SK-N-DZ (cell line): ENCODE results near the gene LRRC36.
"Not testable (repeated sequence)": the region's sequence is repeated elsewhere in the genome, so short reads cannot be mapped to it uniquely, and the experiment has no call there.

ENCODE experiments used
- DNase-seq: peaks from one replicate; pipeline ENCODE4 v3.0.0-alpha.2; 2015; ENCODE audit warnings: low spot score

The LRRC36 gene

DNA sequence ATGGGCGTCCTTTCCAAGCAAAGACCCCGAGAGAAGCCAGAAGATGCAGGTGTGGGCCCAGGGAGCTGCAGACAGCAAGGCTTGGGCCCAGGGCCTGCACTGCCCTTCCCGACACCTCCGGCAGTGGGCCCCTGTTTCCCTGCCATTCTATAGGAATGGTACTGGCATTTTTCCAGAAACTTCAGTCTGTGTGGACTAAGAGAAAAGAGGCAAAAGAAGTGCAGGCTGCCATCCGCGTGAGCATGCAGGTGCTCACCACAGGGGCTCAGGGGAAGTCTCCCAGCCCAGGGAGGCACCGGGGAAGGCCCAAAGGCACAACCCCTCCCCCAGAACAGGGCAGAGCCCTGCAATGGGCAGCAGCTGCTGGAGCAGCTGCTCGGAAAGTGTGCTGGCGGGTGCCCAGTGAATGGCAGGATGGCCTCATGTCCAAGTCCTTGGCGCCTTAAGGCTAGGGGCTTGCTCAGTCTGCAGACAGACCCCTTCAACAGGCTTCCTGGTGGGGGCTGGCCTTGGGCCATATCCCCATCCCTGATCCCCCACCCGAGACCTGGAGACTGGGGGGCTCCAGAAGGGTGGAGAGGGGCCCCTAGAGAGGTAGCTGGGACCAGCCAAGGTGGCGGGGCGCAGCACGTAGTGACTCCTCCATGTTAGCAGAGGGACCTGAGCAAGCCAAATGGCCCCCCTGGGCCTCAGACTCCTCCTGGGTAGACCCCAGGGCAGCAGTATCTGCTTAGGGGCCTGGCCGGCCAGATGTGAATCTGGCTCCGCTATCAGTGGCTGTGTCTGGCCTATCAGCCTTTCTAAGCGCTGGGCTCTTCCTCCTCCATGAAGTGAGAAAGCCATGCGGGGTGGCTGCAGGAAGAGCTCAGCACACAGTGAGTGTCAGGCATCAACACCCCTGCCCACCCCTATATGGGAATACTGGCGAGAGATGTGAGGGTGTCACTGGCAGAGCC, 73.4 kb downstream of the LRRC36 start:
- peak; percentile 39 for DNase-seq

DNA sequence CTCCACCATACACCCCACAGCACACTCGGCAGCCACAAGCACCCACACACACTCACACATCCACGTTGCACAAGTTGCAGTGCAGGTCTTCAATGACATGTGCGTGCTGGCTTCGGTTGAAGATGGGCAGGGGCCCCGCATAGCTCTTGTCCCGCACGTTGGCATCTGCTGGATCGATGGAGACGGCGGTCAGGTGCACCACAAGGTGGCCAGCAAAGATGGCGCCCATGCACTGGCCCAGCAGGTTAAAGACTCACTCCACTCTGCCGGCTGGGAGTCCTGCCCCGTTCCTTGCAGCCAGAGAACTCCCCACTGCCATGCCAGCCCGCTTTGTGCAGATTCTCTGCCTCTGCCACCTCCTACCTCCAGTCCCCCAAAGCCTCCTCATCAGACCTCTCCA, 74.3 kb downstream of the LRRC36 start:
- no peak for DNase-seq

DNA sequence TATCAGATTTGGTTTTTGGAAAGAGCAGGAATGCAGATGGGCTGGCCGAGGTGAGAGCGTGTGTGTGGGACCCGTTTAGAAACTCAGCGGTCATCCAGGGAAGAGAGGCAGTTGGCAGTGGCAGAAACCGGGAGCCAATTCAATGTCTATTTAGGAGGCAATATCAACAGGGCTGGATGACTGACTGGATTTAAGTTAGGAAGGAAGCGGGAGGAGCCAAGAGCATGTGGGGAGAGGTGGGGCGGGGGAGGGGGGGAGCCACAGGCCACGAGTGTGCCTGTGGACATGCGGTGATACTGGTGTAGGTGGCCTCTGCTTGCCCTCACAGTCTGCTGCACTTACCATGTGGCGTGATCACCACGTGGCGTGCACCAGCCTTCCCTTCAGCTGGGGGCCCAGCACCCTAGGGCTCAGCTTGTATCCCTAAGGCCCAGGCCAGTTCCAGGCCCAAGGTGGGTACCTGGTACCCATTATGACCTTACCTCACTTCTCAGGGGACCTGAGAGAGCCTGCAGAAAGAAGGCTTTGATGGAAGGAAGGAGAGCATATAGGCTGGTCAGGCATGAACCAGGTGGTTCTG, 77.5 kb downstream of the LRRC36 start:
- DNase-seq, result no peak

DNA sequence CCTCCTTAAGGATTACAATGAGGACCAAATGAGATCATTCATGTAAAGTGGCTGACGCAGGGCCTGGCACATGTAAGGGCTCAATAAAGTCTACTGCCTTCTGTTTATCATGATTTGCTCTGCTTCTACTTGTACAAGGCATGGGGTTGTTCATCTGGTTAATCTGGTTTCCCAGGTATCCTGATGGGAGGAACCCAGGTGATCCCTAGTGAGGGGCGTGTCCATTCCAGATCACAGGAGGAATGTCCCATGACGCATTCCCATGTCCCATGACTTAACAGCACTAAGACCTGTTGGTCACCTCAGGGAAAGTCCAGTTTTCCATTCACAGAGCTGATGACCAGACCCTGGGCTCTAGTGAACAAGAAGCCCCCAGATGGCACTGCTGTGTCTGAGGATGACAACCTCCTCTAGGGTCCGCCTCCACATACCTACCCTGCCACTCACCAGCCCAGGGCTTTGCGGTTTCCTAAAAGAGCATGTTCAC, 78.2 kb downstream of the LRRC36 start:
- DNase-seq, result no peak

DNA sequence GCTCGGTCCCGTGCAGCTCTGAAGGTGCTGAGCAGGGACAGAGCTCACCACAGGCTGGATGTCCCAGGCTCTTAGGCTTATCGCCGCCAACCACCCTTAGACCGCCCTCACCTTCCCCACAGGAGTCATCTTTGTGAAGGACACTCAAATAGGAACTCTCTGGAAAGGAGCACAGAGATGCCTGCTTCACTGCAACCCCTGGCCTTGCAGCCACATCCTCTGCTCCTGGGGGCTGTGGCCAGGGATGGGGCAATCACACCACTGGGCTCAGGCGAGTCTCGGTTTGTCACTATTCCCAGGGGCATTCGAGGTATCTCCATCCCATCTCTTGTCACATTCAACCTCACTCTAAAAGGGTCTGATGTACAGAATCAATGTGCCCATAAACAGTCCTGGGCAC, 78.7 kb downstream of the LRRC36 start:
- no peak for DNase-seq

DNA sequence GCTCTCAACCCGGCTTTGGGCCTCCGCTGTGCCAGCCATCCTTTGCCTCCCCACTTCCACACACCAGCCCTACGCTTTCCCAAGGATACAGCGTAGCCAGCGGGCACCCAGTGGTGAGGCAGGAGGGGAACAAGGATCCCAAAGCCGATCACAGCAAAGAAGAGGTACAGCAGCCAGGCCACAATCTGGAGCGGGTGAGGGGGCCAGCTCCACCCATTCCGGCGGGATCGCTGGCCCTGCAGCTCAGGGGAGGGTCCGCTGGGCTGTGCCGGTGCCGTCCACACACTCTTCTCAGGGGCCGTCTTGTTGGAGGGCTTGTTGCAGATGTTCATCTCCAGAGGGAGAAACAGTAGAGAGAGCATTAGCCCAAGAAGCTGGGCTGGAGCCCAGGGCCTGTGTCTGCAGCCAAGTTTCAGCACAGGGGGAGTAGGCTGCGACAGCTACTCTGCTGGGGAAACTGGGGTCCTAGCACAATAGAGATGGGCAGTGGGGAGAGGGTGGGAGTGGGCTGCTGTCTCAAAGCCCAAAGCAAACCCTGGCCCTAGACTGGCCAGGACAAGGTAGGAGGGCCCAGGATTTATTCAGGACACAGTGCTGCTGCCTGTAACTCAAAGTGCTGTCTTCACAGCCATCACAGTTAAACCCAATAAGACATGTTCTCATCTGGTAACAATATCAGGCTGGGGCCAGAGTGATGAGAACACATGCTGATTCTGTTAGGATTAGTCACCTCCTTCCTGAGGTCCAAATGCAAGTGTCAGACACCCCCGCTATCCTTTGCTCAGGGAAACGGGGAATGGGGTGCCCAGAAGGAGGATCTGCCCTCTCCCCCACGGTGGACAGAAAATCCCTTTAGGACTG, 79.7 kb downstream of the LRRC36 start:
- DNase-seq, result no peak

DNA sequence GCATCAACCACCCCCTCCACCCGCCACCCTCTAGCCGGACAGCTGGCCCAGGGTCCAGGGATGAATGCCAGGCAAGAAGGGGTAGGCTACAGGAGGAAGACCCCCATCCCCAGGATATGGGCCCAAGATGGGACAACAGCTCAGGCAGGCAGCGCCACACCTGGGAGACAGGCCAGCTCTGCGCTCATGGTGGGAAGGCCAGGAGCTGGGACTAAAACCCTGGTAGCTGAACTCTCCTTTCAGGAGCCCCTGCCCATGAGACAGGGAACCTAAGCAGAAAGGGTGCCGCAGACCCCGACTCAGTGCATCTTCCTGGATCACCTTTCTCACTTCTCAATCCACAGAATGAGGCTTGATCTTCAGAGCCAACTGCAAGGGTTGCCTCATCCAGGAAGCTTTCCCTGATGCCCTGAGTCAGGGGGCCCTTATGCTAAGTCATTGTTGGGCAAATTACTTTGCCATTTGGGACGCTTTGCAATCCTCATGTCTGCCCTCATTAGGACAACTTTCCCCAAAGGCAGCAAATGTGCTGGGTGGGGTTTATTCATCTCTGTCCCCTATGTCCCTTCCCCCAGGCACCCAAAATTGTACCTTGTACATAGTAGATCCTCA, 80.7 kb downstream of the LRRC36 start:
- DNase-seq, result no peak

DNA sequence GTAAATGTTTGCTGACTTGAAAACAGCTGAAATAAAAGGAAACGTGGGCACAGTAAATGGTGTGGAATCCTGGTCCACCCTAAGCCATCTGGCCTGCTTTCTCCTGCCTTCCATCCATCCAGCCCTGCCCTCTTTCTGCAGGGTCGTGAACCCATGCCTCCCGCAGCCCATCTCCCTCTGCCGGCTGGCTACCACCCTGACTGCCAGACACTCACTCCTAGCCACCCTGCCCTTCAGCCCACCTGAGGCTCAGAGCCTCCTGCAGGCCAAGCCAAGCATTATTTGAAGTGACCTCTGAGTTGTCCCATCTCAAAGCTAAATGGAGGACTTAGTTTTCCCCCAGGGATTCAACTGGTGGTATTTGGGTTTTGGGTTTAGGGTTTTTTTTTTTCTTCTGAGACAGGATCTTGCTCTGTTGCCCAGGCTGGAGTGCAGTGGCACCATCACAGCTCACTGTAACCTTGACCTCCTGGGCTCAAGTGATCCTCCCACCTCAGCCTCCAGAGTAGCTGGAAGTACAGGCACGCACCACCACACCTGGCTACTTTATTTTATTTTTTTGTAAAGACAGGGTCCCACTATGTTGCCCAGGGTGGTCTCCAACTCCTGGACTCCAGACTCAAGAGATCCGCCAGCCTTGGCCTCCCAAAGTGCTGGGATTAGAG, 81.3 kb downstream of the LRRC36 start:
- no peak for DNase-seq

DNA sequence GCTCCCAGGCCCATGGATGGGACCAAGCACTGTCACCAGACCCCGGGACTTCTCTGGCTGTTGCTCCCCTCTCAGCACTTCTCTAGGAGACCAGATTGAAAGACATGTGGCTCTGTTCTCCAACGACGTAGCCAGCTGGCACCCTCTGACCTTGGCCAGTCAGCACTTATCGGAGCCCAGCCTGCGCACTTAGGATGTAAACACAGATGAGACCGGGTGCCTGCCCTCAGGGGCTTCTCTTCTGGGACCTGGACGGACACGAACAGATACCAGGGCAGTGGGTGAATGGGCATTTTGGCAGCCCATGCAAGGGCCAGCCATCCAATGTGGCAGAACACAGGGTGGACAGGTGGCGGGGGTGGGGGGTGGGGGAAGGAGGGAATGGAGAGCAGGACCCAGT, 83.0 kb downstream of the LRRC36 start:
- DNase-seq, result no peak

DNA sequence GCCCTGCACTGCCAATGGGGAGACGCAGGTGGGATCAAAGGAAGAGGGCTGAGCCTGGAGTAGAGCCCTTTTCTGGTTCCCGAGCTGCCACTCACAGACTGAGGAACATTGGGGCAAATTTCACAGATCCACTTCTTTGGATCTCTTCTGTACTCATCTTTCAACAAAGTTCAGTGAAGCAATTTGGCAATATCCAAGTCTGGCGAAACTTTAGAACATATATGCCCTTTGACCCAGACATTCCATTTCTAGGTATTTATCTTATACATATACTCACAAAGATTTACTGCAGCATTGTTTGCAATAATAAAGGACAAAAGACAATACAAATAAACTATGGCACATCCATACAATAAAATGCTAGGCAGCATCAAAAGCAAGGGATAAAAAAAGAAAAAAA, 84.7 kb downstream of the LRRC36 start:
- DNase-seq, result no peak

DNA sequence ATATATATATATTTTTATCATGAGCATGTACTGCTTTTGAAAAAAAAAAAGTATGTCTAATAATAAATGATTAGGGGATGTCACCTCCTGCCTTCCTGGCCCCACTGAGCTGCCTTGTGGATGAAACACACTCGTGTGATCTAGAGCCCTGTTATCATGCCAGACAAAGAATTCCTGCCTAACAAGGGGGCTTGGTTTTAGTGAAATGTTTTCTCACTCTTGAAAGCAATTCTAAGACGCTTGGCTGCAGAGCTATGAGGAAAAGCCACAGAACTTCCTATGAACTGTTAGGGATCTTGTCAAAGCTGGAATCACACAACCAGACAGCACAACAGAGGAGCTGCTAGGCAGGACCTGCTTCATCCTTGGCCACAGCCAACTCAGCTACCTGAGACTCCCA, 85.7 kb downstream of the LRRC36 start:
- no peak for DNase-seq

DNA sequence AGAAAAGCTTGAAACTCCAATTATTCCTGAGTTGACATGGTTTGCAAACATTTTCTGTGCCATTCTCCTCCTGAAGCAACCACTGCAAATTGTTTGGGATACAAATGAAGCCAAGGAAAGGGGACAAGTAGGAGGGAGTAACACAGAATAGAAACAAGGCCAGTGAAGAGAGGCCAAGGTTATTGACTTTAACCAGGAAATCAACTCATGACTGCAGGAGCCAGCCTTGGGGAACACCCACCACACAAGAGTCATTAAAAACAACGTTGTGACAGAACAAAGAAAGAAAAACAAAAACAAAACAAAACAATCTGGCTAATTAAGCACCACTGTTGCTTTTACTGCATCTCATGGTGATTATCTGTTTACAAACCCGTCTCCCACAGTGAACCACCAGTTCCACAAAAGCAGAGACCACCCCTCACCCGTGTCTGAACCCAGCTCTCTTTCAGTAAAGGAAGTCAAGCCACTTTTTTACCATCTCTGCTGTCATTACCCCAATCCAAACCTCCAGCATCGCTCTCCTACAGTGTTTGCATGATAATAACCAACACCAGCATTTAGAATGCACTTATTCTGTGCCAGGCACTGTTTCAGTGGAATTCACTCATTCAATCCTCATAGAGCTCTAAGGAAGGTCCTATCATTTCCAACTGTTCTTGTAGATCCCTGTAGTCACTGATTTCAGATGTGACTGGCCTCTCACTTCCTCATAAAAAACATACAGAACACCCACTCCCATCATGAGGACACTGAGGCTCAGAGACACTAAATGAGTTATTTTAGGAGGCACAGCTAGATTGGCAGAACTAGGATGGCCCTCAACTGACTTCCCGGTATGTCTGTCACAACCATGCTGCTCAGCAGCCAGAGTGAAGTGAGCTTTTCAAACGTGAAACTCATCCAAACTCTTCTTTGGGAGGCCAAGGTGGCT, 87.6 kb downstream of the LRRC36 start:
- DNase-seq, result no peak

DNA sequence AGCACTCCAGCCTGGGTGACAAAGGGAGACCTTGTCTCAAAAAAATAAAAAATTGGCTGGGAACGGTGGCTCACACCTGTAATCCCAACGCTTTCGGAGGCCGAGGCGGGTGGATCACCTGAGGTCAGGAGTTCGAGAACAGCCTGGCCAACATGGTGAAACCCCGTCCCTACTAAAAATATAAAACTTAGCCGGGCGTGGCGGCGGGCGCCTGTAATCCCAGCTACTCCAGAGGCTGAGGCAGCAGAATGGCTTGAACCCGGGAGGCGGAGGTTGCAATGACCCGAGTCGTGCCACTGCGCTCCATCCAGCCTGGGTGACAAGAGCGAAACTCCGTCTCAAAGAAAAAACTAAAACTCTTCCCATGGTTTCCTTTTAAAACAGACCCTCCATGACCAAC, 88.8 kb downstream of the LRRC36 start:
- DNase-seq, result not testable (repeated sequence)

DNA sequence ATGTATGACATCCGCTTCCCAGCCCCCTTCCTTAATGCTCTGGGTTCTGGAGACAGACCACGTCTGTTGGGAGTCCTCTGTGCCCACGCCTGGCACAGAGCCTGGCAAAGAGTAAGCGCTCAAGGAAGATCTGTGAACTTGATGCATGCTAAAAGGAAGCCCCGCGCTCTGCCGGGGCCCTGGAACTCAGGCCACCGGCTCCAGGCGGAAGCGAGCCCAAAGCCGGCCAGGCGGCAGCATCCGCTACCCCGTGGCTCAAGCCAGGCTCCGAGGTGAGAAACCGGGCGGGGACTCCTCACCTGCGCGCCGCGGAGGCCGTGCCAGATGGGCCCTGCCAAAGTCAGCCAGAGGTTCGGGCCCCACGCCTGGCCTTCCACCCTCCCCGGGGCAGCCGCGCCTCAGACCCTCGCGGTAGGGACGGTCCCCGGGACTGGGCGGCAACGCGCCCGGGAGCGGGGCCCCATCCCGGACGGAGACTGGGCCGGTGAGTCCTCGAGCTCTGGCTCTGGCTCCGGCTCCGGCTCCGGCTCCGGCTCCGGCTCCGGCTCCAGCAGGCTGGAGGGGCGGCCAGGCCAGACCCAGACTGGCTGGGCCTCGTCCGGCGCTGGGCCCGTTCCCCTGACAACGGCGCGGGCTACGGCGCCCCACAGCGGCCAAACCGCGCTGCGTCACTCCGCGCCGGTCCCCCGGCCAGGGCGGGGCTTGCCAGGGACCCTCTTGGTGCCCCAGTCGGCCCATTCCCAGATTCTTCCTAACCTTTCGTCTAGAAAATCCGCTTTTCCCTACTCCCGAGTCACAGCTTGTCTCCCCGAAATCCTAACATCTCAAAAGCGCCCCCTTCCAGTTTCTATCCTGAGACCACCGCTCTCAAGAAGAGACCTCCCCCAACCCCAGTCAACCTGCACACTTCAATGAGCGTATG, 89.5 kb downstream of the LRRC36 start, which contains the start of gene ZDHHC1:
ZDHHC1 (minus strand) TSS at position 606 of the 922 bp plus-strand sequence. CDS start 8,702 bp downstream, outside the sequence.
- DNase-seq, result no peak

DNA sequence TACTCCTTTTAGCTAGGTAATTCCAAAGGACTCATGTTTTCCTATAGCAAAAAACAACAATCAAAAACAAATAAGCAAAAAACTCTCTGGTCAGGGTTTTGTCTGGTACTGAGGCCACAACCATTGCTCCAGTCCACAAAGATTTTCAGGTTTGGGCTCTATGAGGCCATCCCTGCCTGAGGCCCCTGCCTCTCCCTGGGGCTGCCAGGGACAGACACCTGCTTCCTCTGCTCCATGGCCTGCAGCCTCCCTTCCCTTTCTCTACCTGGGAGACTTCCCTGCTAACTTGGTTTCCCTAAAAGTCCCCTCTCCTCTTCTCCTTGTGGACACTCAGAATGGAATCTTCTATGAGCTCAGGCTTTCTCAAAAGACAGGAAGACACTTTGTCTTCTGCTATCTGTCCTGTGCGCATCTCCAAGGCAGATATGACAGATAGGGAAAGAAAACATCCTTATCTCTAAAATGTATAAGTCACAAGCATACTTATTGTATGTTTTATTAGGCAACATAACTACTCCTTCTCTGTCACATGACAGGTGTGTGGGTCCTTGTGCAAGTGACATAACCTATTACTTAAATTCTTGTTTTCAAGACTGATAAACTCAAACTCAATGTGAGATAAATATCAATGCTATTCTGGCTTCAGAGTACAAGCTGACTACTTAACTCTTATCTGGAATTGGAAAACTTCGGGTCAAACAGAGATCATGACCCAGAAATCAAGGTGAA, 90.9 kb downstream of the LRRC36 start:
- no peak for DNase-seq

DNA sequence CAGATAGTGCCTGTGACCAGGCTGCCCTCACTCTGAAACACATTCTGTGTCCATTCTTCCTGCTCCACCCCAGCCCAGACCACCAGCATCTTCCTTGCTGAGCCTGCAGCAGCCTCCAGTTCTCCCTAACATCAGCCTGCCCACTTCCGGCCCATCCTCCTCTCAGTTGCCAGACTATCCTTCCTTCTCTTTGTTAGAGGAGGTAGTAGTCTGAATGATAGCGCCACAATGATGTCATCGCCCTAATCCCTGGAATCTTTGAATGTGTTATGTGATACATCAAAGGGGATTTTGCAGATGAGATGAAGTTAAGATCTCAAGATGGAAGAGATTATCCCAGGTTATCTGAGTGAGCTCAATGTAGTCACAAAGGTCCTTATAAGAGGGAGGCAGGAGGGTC, 92.9 kb downstream of the LRRC36 start:
- DNase-seq, result no peak

DNA sequence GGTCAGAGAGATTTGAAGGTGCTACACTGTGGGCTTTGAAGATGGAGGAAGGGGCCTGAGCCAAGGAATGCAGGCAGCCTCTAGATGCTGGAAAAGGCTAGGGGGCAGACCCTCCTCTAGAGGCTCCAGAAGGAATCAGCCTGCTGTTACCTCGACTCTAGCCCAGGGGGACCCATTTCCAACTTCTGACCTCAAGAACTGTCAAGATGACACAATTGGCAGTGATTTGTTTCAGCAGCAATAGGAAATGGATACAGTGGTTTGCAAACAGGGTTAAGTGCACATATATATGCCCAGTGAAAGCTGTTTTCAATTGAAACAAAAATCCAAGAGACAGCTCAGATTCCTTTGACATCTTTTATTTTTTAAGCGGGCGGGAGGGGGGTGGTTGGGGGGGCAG, 93.3 kb downstream of the LRRC36 start:
- DNase-seq, result peak; percentile 42

DNA sequence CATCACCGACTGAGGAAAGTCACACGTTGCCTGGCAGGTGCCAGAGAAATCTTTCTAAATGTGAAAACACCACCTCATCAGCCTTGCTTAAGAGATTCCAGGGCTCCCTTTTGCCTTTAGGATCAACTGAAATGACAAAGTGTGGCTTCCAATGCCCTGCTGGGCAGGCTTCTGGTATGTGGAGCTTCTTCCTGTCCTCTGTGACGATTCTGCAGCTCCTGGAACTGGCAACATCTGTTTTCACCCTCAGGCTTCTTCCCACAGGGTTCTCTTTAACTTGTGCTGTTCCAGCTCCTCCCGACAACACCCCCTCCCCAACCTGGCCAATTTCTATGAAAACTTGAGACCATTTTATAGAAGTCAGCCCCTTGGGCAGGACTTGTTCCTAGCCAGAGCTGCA, 94.4 kb downstream of the LRRC36 start:
- no peak for DNase-seq
